Activated naive CD4-positive, alpha-beta T cell treated with Interleukin-2 at 50 U/mL for 16 hours (primary cell): ENCODE results near the gene PLPP4.

Experiments used
- DNase-seq: peaks from one replicate; pipeline ENCODE4 v3.0.0-alpha.2; 2020

The PLPP4 gene

DNA sequence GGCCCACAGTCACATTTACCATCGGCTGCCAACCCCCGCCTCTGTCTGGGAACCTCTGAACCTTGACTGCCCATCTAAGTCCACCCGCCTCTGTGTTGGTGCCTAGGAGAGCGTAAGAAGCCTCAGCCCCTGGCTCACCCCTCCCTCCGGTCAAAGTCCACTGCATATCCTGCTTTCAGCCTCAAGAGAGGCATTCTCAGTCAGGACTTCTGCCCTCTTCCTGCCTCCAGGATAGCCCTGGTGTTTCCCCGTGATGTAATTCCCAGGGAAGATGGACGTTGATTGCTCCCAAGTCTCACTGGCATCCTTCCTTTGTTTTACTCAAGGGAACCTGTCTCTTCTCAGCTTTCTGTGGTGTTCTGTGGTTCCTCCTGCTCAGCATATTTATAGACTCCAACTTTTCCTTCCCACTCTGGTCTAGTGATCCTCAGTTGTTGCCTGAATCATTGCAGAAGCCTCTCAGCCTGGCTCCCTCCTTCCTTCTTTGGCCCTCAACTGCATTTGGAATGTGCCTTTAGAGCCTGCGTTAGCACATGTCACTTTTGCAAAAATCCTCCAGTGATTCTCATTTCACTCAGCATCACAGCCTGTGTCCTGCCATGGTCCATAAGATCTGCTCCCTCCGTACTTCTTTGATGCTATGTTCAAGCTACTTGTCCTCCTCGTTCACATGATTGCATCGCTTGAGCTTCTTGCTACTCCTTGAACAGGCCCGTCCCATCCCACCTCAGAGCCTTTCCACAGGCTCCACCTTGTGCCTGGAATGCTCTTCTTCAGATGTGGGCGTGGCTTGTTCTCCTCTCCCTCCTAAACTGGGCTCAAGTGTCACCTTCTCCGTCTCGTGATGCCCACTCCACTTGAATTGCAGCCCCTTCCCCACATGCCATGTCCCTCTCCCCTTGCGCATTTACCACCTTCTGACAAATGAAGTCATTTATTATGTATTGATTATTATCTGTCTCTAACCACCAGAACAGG is 124.2 kb downstream of the PLPP4 start:
- no peak for DNase-seq

DNA sequence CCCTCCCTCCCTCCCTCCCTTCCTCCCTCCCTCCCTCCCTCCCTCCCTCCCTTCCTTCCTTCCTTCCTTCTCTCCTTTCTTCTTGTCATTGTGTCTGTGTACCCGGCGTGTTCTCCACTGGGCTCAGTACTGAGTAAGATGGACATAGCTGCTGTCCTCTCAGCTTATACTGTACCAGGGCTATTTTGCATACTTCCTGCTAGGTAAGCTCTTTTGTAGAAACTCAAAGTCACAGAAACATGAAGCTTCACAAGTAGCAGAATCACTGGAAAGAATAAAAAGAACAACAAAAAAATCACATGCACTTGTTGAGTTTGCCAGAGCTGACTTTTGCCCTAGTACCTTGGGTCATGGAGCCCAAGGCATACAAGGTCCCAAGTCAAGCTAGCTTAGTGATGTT is 125.7 kb downstream of the PLPP4 start:
- DNase-seq, result no peak

DNA sequence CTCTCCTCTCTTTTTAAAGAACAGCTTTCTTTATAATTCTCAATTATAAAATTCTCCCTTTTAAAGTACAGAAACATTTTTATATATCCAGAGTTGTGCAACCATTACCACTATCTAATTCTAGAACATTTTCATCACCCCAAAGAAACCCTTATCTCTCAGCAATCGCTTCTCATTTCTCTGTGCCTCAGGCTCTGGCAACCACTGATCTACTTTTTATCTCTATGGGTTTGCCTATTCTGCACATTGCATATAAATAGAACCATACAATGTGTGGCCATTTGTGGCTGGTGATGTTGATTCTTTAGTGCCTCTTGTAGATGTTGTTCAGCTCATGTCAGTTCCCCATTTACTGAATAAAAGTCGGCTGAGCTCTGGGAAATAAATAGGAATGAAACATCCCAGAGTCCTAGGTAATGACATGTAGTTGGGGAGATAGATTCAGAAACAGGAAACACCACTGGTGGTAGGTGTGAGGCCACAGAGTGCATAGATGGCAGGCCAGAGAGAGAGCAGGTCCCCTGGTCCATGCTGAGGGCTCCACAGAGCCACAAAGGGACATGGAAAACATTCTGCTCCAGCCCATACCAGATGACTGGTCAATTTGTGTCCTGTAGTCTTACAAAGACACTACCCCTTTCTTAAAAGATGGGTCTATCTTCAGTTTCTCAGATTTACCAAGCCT is 126.5 kb downstream of the PLPP4 start:
- no peak for DNase-seq

DNA sequence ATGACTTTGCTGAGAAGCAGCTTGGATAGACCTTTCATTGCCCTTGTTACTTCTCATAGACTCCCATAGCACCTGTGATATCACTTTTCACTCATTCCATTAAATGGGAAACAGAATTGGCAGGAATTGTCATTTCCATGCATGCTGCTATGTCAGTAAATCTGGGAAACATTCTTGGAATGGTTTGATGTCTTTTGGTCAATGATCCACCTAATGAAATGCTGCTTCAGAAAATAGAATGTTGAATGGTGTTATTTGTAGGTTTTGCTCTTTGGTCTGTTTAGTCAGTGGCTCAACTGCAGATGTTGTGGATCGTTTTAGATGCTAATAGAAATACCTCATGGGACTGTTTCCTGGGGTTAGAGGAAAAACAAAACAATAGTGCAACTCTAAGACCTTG is 127.8 kb downstream of the PLPP4 start:
- no peak for DNase-seq

DNA sequence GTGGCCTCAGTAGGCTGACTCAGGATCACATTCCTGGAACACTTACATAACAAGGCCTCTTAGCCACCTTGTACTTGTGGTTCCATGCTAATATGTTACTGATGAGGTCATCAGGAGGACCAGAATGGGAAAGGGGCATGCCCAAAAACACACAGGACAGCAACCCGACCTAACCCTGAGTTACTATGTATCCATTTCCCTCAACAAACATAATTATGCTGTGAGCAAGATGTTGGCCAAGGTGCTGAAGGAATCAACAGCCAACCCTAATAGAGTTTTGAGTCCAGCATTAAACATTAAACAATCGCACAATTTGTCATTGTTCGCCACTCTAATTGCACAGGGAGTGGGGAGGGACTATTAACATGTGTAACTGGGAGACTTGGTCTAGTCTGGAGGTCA is 129.4 kb downstream of the PLPP4 start:
- no peak for DNase-seq

DNA sequence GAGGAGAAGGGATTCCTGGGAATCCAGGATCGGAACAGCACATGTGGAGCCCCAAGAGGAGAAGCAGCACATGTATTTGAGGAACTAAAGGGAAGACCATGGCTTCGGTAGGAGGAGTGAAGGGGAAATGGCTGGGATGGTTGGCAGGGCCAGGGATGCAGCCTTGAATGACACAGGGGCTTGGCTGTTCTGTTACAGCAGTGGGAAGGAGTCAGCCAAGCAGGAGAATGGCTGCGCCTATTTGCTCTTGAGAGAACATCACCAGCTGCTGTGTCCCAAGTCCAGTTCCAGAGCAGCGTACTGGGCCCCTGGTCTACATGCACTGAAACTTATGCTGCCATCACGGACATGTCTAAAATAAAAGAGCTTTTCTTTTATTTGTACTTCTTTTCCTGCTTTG is 130.0 kb downstream of the PLPP4 start:
- DNase-seq, result no peak

DNA sequence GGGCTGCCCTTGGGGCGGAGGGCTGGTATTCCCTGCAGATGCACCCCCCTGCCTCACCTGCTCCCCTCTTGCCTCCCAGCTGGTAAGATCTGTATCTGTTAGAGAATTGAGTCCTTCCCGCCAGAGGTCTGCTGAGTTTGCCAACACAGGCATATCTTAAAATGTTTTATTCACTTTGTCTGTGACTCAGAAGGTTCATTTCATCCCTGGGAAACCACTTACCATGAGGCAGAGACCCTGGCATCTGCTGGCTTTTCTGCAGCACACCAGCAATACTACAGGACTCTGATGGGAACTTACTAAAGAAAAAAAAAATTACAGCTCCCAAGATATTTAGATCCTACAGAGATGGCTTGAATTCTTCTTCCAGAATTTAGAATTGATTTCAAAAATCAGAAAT is 131.3 kb downstream of the PLPP4 start:
- no peak for DNase-seq

DNA sequence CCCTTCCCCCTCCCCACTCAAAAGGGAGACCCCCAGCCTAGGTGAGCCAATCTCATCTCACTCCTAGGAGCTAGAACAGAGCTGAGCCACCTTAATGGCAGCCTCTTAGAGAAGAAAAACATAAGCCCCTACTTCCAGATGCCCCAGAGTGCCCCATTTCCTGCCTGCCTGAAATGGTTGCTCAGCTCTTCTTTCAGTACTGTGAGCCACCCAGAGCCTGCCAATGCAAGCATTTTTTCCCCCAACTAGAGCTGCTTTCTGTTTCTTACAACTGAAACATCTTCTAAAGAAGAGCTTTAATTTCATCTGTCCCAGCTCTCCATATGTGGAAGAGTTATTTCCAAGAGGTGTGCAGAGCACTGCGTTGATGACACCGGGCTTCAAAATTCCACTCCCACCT is 136.7 kb downstream of the PLPP4 start:
- DNase-seq, result no peak

DNA sequence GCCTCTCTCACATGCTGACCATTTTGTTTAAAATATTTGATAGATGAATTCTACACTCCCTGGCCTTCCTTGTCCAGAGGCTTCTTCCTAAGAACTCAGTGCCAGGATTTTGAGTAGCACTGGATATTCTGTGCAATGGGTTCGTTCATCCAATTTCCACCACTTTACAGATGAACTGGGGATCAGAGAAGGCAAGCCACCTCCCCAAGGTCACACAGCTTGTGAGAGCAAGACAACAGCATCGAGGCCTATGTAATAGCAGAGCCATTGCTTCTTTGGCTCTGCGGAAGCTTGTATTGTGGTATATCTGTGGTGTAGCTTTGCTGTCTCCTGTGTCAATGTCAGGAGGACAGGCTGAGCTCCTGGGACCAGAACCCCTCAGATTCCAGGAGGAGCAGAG is 140.9 kb downstream of the PLPP4 start:
- DNase-seq, result no peak

DNA sequence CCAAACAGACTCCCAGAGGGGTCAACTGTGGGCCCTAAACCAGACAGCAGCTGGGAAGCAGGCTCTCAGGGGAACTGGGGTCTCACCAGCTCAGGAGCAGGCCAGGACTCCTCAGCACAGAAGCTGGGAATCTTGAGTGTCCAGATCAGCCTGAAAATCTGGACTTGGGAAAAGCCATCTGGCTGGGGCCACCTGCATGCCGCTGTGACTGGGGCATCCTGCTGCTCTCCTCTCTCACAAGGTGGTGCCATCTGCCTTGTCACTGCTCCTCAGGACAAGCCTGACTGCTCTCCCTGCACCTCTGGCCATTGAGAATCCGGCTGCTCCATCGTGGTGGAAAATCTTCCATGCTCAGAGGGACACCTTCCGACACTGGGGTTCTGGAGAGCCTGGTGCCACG is 141.4 kb downstream of the PLPP4 start:
- DNase-seq, result no peak

DNA sequence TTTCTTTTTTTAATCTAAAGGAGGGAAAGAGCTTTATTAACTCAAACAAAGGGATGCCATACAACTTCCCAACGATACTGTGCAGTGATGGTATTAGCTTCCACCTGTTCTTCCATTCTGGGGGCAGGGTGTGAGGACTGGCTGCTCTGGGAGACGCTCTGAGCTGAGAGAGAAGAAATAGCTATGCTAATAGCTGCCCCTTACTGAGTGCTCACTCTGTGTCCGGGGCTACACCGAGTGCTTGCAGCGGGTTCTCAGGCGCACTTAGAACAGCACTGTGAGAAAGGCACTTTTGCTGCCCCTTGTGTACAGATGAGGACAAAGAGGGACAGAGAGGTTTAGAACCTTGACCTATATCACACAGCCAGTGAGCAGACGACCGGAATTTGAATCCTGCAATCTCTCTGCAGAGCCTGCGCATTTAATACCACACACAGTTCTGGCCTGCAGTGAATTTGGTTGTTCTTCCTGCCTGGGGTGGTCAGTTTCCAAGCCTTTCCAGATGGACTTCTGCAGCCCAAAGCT is 142.2 kb downstream of the PLPP4 start:
- DNase-seq, result no peak

DNA sequence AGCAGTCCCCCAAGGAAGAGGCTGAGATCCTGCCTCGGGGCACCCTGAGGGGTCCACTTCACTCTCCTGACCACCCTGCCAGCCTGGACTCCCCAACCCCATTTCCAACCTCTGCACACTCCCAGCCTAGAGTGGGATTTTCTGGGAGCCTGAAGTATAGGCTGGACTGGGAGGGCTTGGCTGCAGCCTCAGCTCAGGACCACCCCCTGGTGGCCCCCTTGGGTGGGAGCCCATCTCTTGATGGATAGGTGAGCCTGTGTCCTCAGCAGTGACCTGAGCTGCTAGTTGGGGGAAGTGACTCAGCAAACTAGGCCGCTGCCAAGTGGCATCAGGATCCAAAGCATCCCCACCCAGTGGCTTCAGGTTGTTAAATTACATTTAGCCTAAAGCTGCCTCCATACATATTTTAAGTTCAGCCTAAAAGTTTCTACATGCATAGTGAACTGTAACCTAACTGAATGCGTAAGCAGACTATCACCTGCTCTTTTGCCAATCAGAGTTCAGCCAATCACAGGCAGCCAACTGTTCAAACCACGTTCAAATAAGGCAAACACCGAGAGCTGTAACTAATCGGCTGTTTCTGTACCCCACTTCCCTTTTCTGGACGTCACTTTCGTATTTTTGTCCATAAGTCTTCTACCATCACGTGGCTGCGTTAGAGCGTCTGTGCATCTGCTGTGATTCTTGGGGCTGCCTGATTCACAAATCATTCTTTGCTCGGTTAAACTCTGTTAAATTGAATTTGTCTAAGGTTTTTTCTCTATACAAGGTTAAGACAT is 144.0 kb downstream of the PLPP4 start:
- DNase-seq, result no peak

DNA sequence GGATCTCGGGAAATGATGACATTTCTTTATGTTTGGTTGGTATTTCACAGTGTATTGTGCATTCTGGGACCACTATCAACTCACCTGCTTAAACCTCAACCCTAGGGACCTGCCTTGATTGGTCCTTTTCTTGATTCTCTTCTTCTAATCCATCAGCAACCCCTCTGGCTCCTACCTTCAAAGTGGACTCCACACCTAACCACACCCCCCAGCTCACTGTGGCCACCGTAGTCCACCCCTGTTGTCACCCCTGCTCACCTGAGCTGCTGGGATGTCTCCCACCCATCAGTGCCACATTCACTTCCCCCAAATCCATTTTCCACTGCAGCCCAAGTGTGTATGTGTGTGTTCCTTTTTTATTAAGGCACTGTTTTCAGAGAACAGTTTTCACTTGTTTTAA is 145.0 kb downstream of the PLPP4 start:
- DNase-seq, result no peak

DNA sequence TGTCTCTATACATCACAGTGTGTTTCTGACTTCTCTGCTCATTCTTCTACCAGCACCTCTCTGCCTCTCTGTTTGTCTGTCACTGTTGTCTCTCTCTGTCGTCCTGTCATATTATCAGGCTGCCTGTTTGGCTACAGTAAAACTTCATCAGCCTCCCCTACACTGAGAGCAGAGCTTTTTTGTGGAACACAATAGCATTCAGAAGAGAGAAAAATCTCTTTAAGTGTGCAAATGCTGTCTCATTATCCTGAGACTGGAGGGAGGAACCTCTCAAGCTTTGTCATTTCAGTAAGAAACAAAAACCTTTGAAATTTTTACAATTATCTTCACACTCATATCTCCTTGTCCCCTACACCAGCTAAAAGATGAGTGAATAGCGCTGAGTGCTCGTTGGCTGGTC is 148.4 kb downstream of the PLPP4 start:
- DNase-seq, result no peak

DNA sequence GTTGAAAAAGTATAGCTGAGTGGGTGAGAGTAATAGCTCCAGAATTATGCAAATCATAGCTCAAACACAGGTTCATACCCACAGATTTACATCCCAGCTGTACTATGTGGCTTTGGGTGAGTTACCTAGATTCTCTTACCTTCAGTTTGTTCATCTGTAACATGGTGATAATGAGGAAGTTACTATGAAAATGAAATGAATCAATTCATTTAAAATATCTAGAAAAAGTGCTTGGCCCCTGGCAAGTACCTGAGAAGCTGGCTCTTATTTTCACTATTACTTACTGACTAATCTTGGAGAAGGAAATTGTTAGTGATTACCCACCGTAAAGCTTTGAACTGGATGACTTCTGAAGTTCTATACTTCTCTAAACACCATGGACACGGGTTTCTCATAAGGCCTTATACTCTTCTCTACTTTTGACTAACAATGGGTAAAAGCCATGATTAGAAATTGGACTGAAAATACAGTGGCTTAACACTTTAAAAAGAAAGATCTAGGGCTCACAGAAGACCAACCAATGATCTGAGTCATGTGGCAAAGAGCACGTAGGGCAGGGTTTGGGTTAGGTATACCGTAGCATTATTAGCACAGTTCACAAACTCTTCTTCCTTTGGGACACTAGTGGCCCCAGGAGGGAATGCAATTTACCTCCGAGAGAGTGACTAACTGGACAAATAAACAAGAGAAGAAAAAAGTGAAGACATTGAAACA is 149.2 kb downstream of the PLPP4 start:
- no peak for DNase-seq

DNA sequence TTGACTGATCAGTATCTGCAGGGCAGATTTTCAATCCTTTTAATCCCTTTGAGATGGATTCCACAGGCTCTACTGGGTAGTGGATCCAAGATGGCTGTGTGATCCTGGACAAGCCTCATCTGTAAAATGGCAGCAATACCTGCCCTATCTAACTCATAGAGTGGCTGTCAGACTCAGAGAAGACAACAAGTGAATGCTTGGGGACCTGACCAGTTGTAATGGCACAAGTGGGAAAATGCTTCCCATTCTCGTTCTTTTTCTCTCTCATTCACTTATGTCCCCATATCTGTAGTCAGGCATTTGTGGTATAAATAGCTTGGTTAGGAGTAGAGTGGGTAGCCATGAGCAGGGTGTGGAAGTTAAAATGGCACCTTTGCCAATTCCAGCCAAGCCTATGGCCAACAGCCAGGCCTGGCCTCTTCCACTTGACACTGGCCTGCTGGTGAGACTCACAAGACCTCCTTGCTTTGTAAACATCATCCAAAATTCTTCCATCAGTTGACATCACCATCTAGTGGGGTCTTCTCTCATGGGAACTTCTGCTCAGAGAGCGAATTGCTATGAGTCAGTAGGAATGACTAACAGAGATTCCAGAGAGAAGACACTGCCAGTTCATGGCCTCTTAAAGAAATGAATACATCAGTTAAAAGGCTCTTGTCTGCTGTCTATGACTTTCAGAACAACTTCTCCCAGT is 150.1 kb downstream of the PLPP4 start:
- DNase-seq, result no peak

DNA sequence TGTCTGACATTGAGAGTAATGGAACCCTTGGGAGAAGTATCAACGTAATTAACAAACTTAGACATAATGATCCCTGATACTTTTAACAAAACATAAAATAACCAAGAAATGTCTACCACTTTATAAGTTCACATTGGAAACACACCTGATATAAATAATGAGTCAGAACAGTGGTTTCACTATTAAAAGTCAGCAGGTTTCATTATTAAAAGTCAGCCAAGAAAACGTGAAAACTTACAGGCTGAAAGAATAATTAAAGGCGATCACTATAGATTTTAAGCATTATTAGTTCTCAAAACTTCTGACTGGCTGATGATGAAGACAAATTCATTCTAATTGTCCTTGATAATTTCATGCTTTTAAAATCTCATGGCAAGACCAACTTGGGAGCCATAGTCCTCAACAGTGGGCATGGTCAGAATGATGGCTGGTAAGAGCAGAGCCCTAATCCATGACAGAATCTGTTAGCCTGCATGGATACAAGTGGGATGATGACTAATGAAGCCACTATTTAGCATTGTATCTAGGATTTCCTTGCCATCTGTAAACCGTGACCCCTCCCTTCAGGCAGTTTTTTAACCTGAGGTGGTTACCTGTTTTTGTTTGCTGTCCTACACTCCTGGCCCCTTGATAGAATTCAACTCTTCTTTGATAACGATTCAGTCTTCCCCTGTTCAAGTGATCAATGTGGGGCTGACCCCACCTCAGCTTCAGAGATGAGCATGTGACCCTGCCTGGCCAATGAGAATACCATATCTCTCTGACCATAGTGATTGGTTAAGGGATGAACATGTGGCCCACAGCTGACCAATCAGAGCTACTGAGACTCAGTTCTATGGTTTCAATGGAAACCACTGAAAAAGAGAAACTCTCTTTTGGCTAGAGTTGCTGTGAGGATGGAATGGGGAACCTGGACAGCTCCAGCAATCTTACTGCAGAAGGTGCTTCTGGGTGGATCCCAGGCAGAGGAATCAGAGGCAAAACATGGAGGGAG is 151.0 kb downstream of the PLPP4 start:
- no peak for DNase-seq

DNA sequence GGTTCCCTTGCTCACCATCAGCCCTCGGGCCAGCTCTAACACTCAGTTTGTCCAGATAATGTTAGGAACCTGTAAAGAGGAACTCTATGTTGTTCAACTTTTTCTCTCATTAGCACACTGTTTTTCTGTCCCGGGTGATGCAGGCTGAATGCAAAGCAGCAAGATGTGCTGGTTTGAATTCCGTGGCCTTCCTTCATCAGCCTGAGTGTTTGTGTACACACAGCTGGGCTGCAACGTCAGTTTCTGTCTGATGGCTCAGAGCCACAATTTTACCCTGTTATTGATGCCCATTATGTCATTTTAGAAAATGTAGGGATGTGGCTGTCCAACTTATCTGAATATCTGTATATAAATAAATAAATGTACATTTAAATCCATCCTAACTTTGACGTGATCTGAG is 152.0 kb downstream of the PLPP4 start:
- no peak for DNase-seq

DNA sequence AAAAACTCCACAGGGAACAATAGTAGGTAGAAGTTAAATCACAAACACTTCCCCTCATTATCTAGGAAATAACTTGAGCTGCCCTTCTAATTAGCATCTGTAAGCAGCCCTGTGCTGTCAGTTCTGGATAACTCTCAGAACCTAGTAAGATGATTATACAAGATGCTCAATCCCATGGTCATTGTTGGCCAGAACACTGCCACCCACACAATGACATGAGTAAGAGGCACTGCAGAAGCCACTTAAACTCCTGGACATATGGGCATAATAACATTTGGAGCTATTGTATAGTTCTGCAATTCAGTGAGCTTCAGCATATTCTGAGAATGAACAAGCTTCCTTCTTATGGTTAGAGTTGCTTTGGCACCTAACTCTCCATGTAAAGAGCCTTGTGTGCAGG is 153.8 kb downstream of the PLPP4 start:
- DNase-seq, result no peak

DNA sequence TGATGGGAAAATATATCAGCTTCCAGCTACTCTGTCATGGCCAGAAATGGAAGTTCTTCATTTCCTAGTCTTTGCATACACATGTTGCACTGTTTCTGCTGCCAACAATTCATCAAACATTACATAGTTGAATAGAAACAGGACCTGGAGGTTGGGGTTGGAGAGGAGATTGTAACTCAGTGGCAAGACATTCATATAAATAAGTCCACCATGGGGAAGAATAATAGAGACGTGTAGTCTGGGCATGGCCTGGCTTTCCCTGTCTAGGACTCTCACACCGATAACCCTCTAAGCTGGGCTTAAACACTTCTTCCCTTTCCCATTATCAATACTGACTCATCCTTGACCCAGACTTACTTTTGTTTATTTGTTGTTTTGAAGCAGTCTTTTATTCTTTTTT is 155.7 kb downstream of the PLPP4 start:
- no peak for DNase-seq

DNA sequence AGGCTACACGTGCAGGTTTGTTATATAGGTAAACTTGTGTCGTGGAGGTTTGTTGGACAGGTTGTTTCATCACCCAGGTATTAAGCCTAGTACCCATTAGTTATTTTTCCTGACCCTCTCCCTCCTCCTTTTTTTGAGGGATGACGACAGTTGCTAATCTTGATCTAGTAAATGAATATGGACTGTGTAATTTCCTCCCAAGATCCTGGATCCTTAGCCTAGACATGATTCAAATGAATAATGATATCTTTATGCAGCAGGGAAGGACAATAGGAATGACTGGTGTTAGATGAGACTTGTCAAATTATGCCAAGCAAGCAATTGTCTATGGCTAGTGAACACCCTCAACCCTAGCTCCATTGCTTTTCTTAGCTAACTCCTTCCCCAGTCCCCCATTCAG is 156.2 kb downstream of the PLPP4 start:
- no peak for DNase-seq
